ENCODE data around the gene PRDM16.

- TF ChIP-seq CTCF (tag by site-specific recombination; IDR thresholded peaks at IDR 0.05) (no peak), PRDM4 (tag by site-specific recombination; IDR thresholded peaks at IDR 0.05) (no peak), ZEB2 (tag by site-specific recombination; IDR thresholded peaks at IDR 0.05) (no peak), YY1 (tag by site-specific recombination; IDR thresholded peaks at IDR 0.05) (no peak), ZBTB21 (tag by site-specific recombination; IDR thresholded peaks at IDR 0.05) (no peak), ZNF10 (tag by site-specific recombination; IDR thresholded peaks at IDR 0.05) (no peak), ZFP37 (tag by site-specific recombination; IDR thresholded peaks at IDR 0.05) (no peak), ZNF362 (tag by site-specific recombination; IDR thresholded peaks at IDR 0.05) (no peak), GLIS1 (tag by site-specific recombination; IDR thresholded peaks at IDR 0.05) (no peak), ATF2 (tag by site-specific recombination; IDR thresholded peaks at IDR 0.05; ENCODE audit: low read depth) (no peak), MYNN (tag by site-specific recombination; IDR thresholded peaks at IDR 0.05; ENCODE audit: borderline replicate concordance) (no peak)
Measured at GRCh38 chr1:3205815-3206214, 136.8 kb downstream of the PRDM16 start.
